Measurements from ENCODE around the gene KAT2B.

KAT2B gene

DNA sequence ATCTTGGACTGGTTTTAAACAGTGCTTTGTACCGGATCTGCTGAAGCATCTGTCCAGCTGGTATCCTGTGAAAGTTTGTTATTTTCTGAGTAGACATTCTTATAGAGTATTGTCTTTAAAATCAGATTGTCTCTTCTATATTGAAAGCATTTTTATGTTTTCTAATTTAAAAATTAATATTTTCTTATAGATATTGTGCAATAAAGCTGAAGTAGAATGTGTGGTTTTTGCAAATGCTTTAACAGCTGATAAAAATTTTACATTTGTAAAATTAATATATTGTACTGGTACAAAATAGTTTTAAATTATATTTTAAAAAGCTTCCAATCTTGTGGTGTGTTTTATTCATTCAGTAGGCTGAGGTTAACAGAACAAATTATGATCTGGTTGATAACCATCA, 113.8 kb downstream of the KAT2B start:
- DNase-seq: no peak

DNA sequence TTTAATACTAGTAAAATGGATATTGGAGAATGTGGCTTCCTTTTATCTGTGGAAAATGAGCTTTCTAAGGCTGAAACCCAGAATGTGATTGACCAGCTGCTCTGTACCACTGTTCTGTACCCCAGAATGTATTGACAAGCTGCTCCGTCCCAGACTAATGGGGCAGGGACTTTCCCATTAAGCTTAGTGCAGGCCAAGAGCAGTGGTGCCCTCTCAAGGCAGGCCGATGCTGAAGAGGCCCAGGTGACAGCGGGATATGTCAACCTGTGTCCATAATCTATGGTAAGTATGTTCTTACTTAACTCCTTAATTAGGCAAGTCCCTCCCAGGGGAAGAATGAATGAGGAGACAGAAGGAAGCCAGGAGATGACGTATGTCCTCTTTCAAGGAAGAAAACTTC, 114.7 kb downstream of the KAT2B start:
- no peak for DNase-seq

DNA sequence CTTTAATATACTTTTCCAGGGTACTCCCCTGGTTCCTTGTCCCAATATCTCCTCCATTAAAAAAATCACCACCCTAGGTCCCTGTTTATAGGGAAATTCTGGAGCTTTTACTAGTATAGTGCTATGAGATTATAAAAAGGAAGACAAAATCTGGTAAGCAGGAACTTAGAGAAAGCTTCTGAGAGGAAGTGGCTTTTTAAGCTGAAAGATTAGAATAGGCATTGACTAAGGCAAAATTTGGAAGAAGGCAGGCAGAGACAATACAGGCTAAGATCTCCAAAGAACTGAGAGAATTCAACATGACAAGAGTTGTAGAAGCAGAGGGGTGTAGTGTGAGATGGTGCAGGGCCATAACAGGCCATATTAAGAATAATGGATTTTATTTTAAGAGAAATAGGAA, 120.0 kb downstream of the KAT2B start:
- DNase-seq: no peak

DNA sequence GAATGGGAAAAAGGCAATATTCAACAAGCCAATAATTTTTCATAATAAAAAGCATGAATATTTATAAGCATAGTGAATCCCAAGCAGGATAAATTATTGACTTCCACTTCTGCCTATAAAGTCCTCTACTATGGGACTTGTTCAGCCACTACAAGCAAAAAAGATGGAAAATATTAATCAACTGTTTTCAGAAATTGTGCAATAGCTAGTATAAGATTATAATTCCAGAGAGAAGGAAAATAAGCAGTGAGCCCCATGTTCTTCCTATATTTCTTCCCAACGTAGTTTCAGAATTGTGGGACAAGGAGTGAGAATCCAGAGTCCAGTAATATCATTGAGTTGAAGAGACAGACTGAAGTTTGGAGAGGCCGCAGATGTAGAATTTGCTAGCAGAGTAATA, 121.5 kb downstream of the KAT2B start:
- no peak for DNase-seq

DNA sequence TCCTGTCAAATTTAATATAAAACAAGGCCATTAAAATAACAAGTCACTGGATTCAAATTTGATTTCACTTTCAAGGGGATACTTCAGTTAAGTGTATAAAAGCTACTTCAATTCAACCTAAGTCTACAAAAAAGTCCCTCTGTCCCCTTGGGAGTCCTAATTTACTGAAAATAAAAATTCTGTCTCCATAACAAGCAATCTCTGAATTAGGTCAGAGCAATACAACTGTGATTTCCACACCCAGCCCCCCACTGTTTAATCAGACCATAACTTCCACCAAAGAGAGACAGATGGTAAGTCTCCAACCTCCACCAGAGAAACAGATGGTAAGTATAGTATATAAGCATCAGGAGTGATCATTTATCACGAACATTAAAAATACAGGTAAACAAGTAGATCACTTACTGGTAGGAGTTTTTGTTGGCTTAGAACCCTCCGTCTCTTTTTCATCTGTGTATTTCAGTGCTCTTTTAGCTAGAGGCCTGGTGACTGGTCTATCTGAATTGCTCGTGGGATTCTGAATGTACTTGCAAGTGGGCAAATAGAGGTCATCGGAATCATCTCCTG, 133.7 kb downstream of the KAT2B start:
- no peak for DNase-seq

DNA sequence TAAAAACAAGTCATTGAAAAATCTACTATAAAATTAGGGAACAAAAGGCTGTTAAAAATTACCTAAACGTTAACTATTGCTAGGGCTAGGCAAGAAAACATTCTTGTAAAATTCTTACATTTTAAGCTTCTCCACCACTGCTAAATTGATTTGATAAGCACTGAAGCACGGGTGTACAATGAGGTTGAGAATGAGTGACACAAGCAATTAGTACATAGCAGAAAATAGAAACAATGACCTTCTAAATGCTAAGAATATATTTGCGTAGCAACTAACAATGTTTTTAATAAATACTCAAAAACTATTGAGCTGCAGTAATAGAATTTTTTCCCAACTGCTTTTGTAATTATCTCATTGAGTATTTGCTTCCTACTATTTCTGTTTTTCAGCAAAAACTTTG, 141.0 kb downstream of the KAT2B start:
- no peak for DNase-seq

DNA sequence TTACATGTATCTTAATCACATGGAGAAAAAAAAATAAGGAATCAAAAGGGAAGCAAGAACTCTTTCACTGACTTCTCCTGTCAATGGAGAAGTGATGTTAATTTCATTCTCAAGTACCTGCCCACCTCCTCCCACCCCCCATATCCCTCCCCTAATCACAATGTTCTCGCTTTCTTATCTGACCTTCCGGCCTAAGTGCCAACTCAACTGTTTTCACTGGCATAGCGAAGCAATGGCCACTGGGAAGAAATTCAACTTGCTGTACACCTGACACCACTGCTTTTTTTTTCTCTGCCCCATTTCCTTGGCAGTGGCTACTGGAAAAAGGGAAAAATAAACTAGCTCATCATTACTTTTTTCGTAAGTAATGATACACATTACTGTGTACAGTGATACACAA, 142.0 kb downstream of the KAT2B start:
- no peak for DNase-seq

DNA sequence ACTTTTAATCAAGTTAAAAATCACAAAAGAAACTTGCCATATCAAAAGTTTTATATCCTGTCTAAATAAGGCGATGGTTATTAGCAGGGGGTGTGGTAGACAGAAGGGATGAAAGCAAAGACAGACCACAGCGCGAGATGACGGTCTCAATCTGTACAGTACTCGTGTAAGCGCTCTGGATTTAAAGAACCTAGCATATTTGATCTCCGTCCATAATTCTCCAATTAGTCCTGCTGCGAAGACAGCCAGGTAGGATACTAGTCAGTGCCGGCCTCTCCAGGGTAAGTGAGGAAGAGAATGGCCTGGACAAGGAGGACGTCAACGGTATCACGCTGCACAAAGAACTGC, 145.1 kb downstream of the KAT2B start:
- DNase-seq: no peak

DNA sequence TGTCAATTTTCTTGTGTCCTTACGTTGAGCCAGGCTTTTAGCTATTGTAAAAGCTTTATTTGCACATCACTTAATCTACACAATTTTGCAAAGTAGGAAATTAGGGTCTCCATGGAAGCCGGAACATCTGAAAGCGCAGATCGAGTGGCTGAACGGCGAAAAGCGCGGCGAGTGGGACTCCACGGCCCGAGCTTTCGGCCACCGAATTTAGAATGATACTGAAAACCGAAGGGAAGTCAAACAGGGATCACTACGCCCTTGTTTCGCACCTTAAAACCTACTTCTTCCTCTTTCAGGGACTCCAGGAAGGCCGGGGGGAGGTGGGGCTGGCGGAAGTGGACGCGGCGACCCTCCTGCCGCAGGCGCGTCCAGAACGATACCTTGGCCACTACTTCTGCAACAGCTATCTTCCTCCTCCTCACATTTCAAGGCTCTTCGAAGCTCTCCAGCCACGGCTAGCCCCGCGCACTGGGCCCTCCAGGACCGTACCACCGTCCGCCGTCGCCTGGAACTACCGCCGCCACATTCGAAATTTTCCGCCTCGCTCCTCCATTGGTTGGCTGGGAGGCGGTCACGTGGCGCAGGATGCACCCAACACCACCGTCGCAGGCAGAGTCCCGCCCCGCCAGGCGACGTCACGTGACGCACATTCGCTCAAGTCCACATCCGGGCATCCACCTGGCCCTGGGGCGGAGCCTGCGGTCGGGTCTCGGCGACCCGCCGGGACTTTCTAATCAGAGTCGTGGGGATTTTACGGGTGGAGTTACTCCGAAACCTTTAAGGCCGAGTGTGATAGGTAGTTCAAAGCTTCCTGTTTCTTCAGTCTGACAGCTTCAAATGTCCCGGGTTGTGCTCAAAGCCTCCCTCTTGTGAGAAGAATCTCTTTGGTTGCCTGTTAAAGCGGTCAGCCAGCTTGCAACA, 145.7 kb downstream of the KAT2B start, which contains the start of gene SGO1:
TSS of gene SGO1 (minus strand) at position 528 of the 921 bp plus-strand sequence. CDS start 2,179 bp downstream, outside the sequence.
- peak; percentile 98 for DNase-seq

DNA sequence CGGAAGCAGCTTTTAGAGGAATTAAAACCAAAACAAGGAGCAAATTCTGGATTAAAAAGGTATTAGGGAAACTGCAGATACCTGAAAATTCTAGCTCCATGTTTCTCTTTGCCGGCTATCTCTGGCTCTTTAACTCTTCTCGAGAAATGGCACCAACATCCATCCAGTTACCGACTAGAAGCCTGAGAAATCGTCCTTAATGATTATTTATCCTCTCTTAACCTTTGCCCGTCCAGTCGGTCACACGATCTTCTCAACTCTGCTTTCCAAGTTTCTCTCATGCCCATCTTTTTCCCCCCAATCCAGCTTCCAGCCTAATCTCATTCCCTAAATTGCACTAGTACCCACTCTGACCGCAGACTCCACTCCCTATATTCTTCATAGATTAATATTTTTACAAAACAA, 146.4 kb downstream of the KAT2B start:
- no peak for DNase-seq

DNA sequence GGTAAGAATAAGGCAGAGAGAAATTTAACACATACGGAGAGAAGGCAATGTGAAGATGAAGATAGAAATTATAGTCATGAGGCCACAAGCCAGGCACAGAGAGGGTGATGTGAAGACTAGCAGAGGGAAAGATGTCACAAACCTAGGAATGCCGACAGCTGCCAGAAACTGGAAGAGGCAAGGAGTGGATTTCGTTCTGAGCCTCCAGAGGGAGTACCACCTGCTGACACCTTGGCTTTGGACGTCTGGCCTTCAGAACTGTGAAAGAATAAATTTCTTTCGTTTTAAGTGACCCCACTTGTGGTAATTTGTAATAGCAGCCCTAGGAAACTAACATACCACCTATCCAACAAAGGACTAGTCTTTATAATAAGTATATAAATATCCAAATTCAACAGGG, 150.7 kb downstream of the KAT2B start:
- no peak for DNase-seq

DNA sequence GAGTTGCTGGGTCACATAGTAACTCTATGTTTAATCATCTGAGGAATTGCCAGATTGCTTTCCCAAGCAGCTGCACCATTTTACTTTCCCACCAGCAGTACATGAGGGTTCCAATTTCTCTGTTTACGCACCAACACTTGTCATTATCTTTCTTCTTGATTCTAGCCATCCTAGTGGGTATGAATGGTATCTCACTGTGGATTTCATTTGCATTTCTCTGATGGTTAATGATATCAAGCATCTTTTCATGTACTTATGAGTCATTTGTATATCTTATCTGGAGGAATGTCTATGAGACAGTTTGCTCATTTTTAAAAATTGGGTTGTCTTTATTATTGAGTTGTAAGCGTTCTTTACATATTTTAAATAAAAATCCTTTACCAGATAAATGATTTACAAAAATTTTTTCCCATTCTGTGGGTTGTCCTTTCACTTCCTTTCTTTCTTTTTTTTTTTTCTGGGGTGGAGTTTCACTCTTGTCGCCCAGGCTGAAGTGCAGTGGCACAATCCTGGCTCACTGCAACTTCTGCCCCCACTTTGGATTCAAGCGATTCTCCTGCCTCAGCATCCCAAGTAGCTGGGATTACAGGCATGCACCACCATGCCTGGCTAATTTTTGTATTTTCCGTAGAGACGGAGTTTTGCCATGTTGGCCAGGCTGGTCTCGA, 154.7 kb downstream of the KAT2B start:
- DNase-seq: no peak

DNA sequence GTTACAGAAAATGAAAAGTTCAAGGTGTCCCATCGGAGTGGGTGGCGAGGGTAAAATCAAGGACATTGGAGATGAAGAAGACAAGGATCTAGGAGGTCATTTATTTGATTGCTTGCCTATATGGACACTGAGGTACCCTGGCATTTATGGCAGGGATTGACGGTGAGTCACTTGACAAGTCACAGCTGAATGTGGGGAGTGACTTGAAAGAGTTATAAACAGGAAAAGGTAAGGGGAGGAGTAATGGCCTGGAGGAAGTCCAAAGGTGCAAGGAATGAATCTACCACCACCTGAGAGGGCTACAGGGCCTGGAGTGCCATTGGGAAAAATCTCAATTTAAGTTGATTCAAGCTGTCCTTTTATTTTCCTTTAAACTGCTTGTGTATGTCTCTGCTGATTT, 157.5 kb downstream of the KAT2B start:
- DNase-seq: no peak

DNA sequence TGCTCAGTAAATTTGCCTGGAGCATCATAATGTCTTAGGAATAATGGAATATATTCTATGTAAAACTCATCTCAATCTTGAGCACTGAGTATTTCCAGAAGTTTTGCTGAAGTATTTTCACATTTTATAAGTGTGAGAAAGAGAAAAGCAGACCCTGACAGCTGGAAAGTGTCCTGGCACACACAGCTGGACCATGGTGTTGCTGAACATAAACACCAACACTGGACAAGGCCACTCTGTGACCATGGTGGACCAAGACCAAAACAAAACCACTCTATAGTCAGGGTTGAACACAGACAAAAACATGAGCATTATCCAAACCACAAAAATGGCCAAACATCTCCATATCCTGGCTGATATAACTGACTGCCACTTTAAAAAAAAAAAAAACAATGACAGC, 160.9 kb downstream of the KAT2B start:
- no peak for DNase-seq

All from NCI-H1048 (cell line).